Gastroesophageal sphincter (tissue), 3 donors: ENCODE results near the gene HAUS6.

Experiments
- CTCF ChIP-seq, 4 experiments: fragments of 200-600 bp in 2 of 4; fragments of 450-650 bp in 2 of 4; sonication (generic) in 1 of 4; IDR thresholded peaks; one replicate each; pipeline ENCODE4 v1.5.1; 2017 to 2019; ENCODE audit warnings: antibody characterized with exemption in 4 of 4, mild to moderate bottlenecking in 2 of 4, moderate library complexity in 2 of 4
- EP300 ChIP-seq: sonication (generic); formaldehyde crosslinking; IDR thresholded peaks from one replicate; pipeline ENCODE4 v1.6.1; 2017; ENCODE audit warnings: antibody characterized with exemption, mild to moderate bottlenecking
- POLR2A ChIP-seq, 2 donors: fragments of 450-650 bp; IDR thresholded peaks; one replicate each; pipeline ENCODE4 v1.6.1; 2017; ENCODE audit warnings: antibody characterized with exemption in 2 of 2, mild to moderate bottlenecking in 2 of 2, moderate library complexity in 1 of 2
- POLR2AphosphoS5 ChIP-seq: sonication (generic); formaldehyde crosslinking; IDR thresholded peaks from one replicate; pipeline ENCODE4 v1.6.1; 2017; ENCODE audit warnings: antibody characterized with exemption

GRCh38 chr9:19057033-19057432 lies 45.7 kb downstream of the HAUS6 start:
- TF ChIP-seq CTCF (IDR thresholded peaks at IDR 0.05) (no peak), POLR2AphosphoS5 (no peak), POLR2A (IDR thresholded peaks at IDR 0.05) (no peak), EP300 (no peak)
